DMS153 (cell line): Measurements from ENCODE around the gene MOB1B.
"Not testable (repeated sequence)": the region's sequence is repeated elsewhere in the genome, so short reads cannot be mapped to it uniquely, and the experiment has no call there.

Experiments
- DNase-seq: peaks from one replicate; lab custom pipeline; 2025; lab: John Stamatoyannopoulos, UW

Gene MOB1B

GRCh38 chr4:70956549-70957210, 54.5 kb downstream of the MOB1B start:
- DNase-seq, result no peak

GRCh38 chr4:70958681-70959080, 56.5 kb downstream of the MOB1B start:
- DNase-seq, result no peak

GRCh38 chr4:70969076-70969475, 66.9 kb downstream of the MOB1B start:
- no peak for DNase-seq

- DNase-seq, result no peak
Observed at GRCh38 chr4:70976252-70976651, 74.1 kb downstream of the MOB1B start.

GRCh38 chr4:70979445-70980008, 77.4 kb downstream of the MOB1B start:
- no peak for DNase-seq

- no peak for DNase-seq
Observed at GRCh38 chr4:70980196-70980595, 78.0 kb downstream of the MOB1B start.

- DNase-seq, result no peak
Observed at GRCh38 chr4:70984106-70984505, 81.9 kb downstream of the MOB1B start.

- no peak for DNase-seq
Observed at GRCh38 chr4:70984589-70984988, 82.4 kb downstream of the MOB1B start.

- no peak for DNase-seq
Observed at GRCh38 chr4:70991596-70991995, 89.4 kb downstream of the MOB1B start.

- DNase-seq, result no peak
Observed at GRCh38 chr4:70992391-70992881, 90.3 kb downstream of the MOB1B start.

GRCh38 chr4:70993181-70994068, 91.3 kb downstream of the MOB1B start, which contains the start of gene DCK:
Gene DCK, plus strand, starts transcription at chr4:70993649. Its CDS starts 187 bp downstream, at chr4:70993836.
- peak; percentile 85 for DNase-seq

GRCh38 chr4:70994069-70994366, 91.8 kb downstream of the MOB1B start:
- no peak for DNase-seq

GRCh38 chr4:70994387-70995099, 92.4 kb downstream of the MOB1B start:
- no peak for DNase-seq

- no peak for DNase-seq
Observed at GRCh38 chr4:70996018-70996360, 93.8 kb downstream of the MOB1B start.

GRCh38 chr4:70997036-70997435, 94.9 kb downstream of the MOB1B start:
- no peak for DNase-seq

- DNase-seq, result no peak
Observed at GRCh38 chr4:70997546-70997945, 95.4 kb downstream of the MOB1B start.

- not testable (repeated sequence) for DNase-seq
Observed at GRCh38 chr4:70999639-71000038, 97.5 kb downstream of the MOB1B start.

GRCh38 chr4:71001363-71001762, 99.2 kb downstream of the MOB1B start:
- not testable (repeated sequence) for DNase-seq

GRCh38 chr4:71004281-71004851, 102.2 kb downstream of the MOB1B start:
- DNase-seq, result no peak

- not testable (repeated sequence) for DNase-seq
Observed at GRCh38 chr4:71005025-71005424, 102.9 kb downstream of the MOB1B start.

GRCh38 chr4:71006203-71006907, 104.2 kb downstream of the MOB1B start:
- no peak for DNase-seq
